ENCODE data around the gene DPP8. TPM values are rescaled to one million over a fixed set of nuclear protein-coding genes. Genes with fewer than 3 reads are reported as not detected.

The DPP8 gene
- polyA plus RNA-seq, 3 donors, result 25.5 to 27.8 (median 26.7) TPM

Other genes starting within 250 kb of the DPP8 start
- gene PARP16, start 230.8 kb downstream of the DPP8 start, polyA plus RNA-seq (ENCODE audit: insufficient read length in 3 of 3), result 10 to 100 TPM; 15.4 to 18.5 (median 15.6) TPM
- not detected for gene RNU5A-1, start 221.6 kb downstream of the DPP8 start, polyA plus RNA-seq (ENCODE audit: insufficient read length in 3 of 3)
- gene RNU5B-1, start 213.0 kb downstream of the DPP8 start, polyA plus RNA-seq (ENCODE audit: insufficient read length in 3 of 3), result not detected
- 1 to 10 TPM; 6.1 to 7.1 (median 6.4) TPM for gene IGDCC3, start 139.7 kb downstream of the DPP8 start, polyA plus RNA-seq (ENCODE audit: insufficient read length in 3 of 3)
- 10 to 100 TPM; 10.2 to 11.4 (median 10.6) TPM for gene IGDCC4, start 94.7 kb downstream of the DPP8 start, polyA plus RNA-seq (ENCODE audit: insufficient read length in 3 of 3)
- 100 to 1,000 TPM; 183 to 199 (median 189) TPM for gene HACD3, start 12.8 kb upstream of the DPP8 start, polyA plus RNA-seq (ENCODE audit: insufficient read length in 3 of 3)
- gene INTS14, start 93.4 kb upstream of the DPP8 start, polyA plus RNA-seq (ENCODE audit: insufficient read length in 3 of 3), result 10 to 100 TPM; 50.8 to 57.6 (median 54.0) TPM
- gene SLC24A1, start 104.2 kb upstream of the DPP8 start, polyA plus RNA-seq (ENCODE audit: insufficient read length in 3 of 3), result 10 to 100 TPM; 20.5 to 23.1 (median 21.2) TPM